Right ventricle myocardium superior (tissue), 1 donor: ENCODE results near the gene APCDD1. TPM values are rescaled to one million over a fixed set of nuclear protein-coding genes. Genes with fewer than 3 reads are reported as not detected.
A peak's percentile ranks its signal among the peaks of the same experiment; 100 is the strongest.

ENCODE experiments used
- ATAC-seq: fragments of 200-7000 bp; cut with Tn5 transposase; one replicate; pipeline ENCODE4 v1.9.1; 2020; ENCODE audit warnings: mild to moderate bottlenecking; ENCODE audit not compliant: poor library complexity
- DNase-seq: peaks from one replicate; pipeline ENCODE4 v3.0.0-alpha.2; 2020
- intact Hi-C: fragments of 100-400 bp; cut with DNase I; formaldehyde crosslinking; loops from one replicate; pipeline ENCODE4 v1.11.2; 2022
- long read RNA-seq: library from polyadenylated mRNA; unstranded; transcript quantifications from one replicate; pipeline ENCODE4 v2.0.0, GENCODE V29; 2021
- total RNA-seq: library from RNA; stranded (reverse); fragmentation: NEBNext Ultra II Directional; extraction: Animal tissue kit (Norgen Biotek cat#: 25700); gene quantifications from one replicate; pipeline ENCODE4 v1.2.1, GENCODE V29; 2021
- donor health status: DM: no; HTN: yes; CAD: no; lungs with severe emphysema.

APCDD1 gene
- total RNA-seq, result 27.0 TPM
- long read RNA-seq, transcript APCDD1-201 (5 exons, 3,809 nt), result major isoform, 75 of 87 reads
- long read RNA-seq, partial matches to known transcripts, result 12 of 87 reads
- long read RNA-seq, other reads (novel, unspliced or antisense), result 0 of 87 reads

- intact Hi-C loops, result no loop called here
- peak; percentile 85 for ATAC-seq
- DNase-seq, result peak; percentile 83
These were observed at the start of gene APCDD1 for GRCh38 chr18:10453806-10454680. APCDD1 (plus strand) TSS chr18:10454635; CDS start chr18:10454982, 347 bp downstream.

DNA sequence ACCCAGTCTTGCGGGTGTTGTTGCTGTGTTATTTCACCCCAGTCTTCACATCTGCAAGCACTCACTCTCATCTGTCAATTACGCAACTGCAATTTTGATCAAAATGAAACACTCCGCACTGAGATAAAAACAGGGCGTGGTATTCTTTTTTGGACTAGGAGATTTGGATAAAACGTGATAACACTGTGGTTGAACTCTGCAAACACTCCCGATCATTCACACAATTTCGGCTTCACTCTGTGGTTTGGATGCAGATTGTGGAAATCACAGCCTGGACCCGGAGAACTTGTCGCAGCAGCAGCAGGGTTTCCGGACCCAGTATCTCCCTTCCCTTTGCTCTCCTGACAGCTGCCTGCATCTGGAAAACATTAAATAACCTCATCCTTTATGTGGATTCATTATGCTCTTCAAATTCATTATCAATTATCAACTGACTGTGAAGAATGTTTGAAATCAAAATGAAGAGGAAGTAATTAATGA is 49.4 kb upstream of the APCDD1 start:
- ATAC-seq, result peak; percentile 62
- intact Hi-C loops, result no loop called here
- DNase-seq, result no peak

- no peak for DNase-seq
- intact Hi-C loops, result no loop called here
- peak; percentile 48 for ATAC-seq
These were observed 48.4 kb upstream of the APCDD1 start for GRCh38 chr18:10405816-10406663.

GRCh38 chr18:10408131-10408530 is 46.3 kb upstream of the APCDD1 start:
- ATAC-seq, result no peak
- intact Hi-C loops, result no loop called here
- no peak for DNase-seq

GRCh38 chr18:10409041-10409440 is 45.4 kb upstream of the APCDD1 start:
- intact Hi-C loops, result no loop called here
- ATAC-seq, result no peak
- DNase-seq, result no peak

- ATAC-seq (no peak), DNase-seq (no peak)
- intact Hi-C loops, result no loop called here
These were observed 43.7 kb upstream of the APCDD1 start for GRCh38 chr18:10410472-10411308.

- DNase-seq (no peak), ATAC-seq (no peak)
- intact Hi-C loops, result no loop called here
These were observed 41.5 kb upstream of the APCDD1 start for GRCh38 chr18:10412933-10413332.

GRCh38 chr18:10413722-10414121 is 40.7 kb upstream of the APCDD1 start:
- ATAC-seq, result no peak

GRCh38 chr18:10414293-10414842 is 40.1 kb upstream of the APCDD1 start:
- DNase-seq, result no peak
- ATAC-seq, result no peak
- intact Hi-C loops, result no loop called here

More at GRCh38 chr18:10413722-10414121, 40.7 kb upstream of the APCDD1 start:
- no peak for DNase-seq
- intact Hi-C loops, result no loop called here

DNA sequence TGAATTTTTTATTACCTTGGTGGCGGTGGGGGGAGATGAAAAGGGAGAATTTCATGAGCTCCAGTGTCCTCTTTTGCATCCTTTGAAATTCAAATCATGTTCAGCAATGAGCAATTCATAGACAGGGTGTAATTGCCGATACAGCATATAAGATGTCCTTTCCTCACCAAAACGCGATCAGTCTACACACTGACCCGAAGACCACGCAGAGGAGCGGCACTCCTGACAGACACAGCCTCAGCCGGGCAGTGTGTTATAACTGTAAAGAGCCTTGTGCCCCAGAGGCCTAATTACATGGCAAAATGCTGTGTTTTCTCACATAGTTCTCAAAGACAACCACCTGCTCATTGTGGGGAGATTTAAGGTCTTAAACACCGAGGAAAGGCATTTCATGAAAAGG is 38.4 kb upstream of the APCDD1 start:
- no peak for ATAC-seq
- intact Hi-C loops, result no loop called here

DNA sequence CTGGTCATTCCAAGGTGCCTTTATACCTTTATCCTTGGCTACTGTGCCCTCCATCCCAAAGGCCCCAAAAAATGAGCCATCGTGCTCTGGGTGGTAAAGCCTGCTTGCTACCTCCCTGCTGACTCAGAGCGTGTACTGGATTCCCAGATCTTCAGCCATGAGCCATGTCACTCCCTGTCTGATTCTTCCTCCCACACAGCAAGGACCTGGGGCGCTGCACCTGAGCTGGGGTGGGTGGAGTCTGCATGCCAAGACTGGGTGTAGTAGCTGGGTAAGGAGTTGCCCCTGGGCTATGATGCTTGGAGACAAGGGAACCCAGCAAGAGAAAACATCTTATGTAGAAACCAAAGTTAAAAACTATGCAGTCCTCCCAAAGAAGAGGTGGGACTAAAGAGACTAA is 37.2 kb upstream of the APCDD1 start:
- intact Hi-C loops, result no loop called here
- no peak for ATAC-seq

More for the DNA sequence above, 38.4 kb upstream of the APCDD1 start:
- DNase-seq, result no peak

GRCh38 chr18:10417664-10418063 is 36.8 kb upstream of the APCDD1 start:
- intact Hi-C loops, result no loop called here
- ATAC-seq (no peak), DNase-seq (no peak)

More for the DNA sequence above, 37.2 kb upstream of the APCDD1 start:
- no peak for DNase-seq

DNA sequence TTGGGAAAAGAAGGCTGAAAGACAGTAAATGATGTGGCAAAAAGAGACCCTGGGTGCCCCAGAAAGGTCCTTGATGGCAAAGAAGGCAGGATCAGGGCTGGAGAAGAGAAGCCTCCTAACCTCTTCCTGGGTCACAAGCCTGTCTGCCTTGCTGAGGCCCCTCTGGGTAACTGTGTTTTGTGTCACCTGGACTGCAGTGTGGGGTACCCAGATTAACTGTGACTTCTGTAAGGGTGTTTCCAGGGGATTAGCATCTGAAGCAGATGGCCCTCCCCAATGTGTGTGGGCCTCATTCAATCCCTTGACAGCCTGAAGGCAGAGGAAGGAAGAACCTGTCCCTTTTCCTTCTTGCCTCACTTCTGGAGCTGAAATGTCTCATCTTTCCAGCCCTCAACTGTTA is 35.6 kb upstream of the APCDD1 start:
- no peak for ATAC-seq
- intact Hi-C loops, result no loop called here
- no peak for DNase-seq

- ATAC-seq (no peak), DNase-seq (no peak)
- intact Hi-C loops, result no loop called here
These were observed 34.9 kb upstream of the APCDD1 start for GRCh38 chr18:10419420-10420103.

DNA sequence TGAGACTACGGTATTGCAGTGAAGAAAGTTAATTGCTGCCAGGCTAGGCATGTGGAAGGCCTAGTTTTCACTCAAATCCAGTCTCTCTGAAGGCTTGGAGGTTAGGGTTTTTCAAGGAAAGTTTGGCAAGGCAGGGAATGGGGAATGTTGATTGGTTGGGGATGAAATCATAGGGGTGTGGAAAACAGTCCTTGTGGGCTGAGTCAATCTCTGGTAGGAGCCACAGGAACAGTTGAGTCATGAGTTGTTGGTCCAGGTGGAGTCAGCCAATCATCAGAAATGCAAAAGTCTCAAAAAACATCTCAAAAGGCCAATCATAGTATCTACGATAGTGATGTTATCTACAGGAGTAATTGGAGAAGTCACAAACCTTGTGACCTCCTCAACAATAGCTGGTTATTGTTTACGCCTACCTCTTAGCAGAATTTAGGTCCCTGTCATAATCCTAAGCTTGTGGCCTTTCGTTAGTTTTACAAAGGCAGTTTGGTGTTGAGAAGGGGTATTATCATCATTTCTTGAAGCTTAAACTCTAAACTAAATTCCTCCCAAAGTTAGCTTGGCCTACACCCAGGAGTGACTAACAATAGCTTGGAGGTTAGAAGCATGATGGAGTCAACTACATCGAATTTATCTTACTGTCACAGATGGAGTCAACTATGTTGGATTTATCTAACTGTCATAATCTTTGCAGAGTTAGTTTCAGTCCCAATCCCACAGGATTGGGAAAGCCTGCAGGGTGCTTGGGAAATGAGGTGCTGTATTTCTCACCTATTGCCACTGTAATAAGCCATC is 33.7 kb upstream of the APCDD1 start:
- intact Hi-C loops, result no loop called here
- DNase-seq, result no peak
- no peak for ATAC-seq

DNA sequence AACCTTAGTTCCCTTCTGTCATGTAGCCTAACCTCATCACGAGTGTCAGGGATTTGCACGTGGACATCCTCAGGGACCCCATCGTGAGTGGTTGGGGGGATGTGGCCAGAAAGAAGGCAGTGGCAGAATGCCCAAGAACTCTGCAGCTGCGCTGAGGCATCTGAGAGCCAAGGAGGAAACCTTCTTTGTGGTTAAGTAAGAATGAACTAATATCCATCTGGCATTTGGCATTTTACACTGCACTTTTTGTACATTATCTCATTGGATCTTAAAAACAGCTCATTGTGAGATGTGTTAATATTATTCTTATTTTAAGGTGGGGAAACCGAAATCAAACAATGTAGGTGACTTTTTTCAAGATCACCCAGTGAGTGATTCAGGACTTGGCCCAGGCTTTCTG is 32.6 kb upstream of the APCDD1 start:
- ATAC-seq (peak; percentile 50), DNase-seq (no peak)
- intact Hi-C loops, result no loop called here

GRCh38 chr18:10422731-10423130 is 31.7 kb upstream of the APCDD1 start:
- intact Hi-C loops, result no loop called here
- DNase-seq (no peak), ATAC-seq (no peak)
